ENCODE data around the gene SUPT6H.

Gene SUPT6H

DNA sequence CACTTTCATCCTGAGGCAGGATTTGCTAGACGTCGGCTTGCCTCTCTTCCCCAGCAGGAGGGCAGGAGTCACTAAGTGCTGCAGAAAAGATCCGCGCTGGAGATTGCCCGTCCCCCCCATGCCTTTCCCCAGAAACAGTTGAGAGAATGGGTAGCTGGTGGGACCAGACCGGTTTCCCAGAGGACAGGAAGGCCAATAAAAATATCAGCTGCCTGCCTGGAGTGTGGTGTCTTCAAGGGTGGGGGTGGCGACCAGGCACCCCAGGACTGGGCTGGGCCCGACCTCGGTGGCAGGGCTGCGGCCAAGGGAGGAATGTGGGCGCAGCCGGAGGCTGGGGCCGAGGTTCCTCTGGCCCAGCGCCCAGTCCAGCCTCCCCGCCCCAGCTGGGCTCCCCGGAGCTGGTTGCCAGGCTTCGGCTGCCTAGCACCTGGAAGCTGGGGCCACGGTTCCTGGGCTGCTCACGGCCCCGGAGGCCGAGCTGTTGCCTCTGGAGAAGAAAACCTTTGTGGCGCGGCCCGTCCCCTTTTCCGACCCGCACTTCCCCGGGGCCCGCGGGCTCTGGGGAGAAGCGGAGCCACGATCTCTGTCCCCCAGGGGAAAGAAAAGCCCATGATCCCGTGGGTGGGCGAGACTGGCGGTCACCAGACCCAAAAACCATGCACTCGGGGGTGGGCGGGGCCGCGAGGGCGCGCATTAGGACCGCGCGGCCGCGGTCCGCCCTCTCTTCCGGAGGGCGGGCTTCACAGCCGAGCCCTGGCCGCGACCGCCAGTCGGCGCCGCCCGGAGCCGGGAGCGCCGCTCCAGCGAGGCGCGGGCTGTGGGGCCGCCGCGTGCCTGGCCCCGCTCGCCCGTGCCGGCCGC lies 81.5 kb downstream of the SUPT6H start, which contains the start of gene TRAF4 (continued):
- TF ChIP-seq, protein P1, sequence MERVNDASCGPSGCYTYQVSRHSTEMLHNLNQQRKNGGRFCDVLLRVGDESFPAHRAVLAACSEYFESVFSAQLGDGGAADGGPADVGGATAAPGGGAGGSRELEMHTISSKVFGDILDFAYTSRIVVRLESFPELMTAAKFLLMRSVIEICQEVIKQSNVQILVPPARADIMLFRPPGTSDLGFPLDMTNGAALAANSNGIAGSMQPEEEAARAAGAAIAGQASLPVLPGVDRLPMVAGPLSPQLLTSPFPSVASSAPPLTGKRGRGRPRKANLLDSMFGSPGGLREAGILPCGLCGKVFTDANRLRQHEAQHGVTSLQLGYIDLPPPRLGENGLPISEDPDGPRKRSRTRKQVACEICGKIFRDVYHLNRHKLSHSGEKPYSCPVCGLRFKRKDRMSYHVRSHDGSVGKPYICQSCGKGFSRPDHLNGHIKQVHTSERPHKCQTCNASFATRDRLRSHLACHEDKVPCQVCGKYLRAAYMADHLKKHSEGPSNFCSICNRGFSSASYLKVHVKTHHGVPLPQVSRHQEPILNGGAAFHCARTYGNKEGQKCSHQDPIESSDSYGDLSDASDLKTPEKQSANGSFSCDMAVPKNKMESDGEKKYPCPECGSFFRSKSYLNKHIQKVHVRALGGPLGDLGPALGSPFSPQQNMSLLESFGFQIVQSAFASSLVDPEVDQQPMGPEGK (tag by site-specific recombination; IDR thresholded peaks at IDR 0.05) = peak; percentile 99
- TF ChIP-seq ZNF214 (tag by site-specific recombination; IDR thresholded peaks at IDR 0.05; ENCODE audit: borderline replicate concordance) (no peak), ZNF843 (tag by site-specific recombination; IDR thresholded peaks at IDR 0.05) (no peak; the same call in 1 of the 2 replicates), ZNF791 (tag by site-specific recombination; IDR thresholded peaks at IDR 0.05) (no peak), EGR2 (tag by site-specific recombination; IDR thresholded peaks at IDR 0.05; ENCODE audit: low read depth) (peak; percentile 58), SP2 (tag by site-specific recombination; IDR thresholded peaks at IDR 0.05) (peak; percentile 70), ZNF366 (tag by site-specific recombination; conservative IDR thresholded peaks at IDR 0.05) (peak; percentile 89), INSM2 (tag by site-specific recombination; IDR thresholded peaks at IDR 0.05) (peak; percentile 8; the same call in 1 of the 2 replicates), FEZF1 (tag by site-specific recombination; IDR thresholded peaks at IDR 0.05) (peak; percentile 82), ZIC2 (tag by site-specific recombination; IDR thresholded peaks at IDR 0.05) (peak; percentile 89), ZNF280C (tag by site-specific recombination; IDR thresholded peaks at IDR 0.05) (no peak), ZBTB20 (tag by site-specific recombination; IDR thresholded peaks at IDR 0.05) (peak; percentile 91), ZNF354C (tag by site-specific recombination; IDR thresholded peaks at IDR 0.05; ENCODE audit: borderline replicate concordance, low read depth) (no peak), WT1 (tag by site-specific recombination; IDR thresholded peaks at IDR 0.05) (peak; percentile 86), YY2 (tag by site-specific recombination; IDR thresholded peaks at IDR 0.05) (no peak), ZNF664 (tag by site-specific recombination; IDR thresholded peaks at IDR 0.05) (peak; percentile 82; the same call in 1 of the 2 replicates), OVOL3 (tag by site-specific recombination; IDR thresholded peaks at IDR 0.05) (no peak; the same call in 1 of the 2 replicates), ZNF16 (tag by site-specific recombination; IDR thresholded peaks at IDR 0.05; ENCODE audit: low read depth) (no peak), ZNF585B (tag by site-specific recombination; IDR thresholded peaks at IDR 0.05) (no peak), ZNF18 (tag by site-specific recombination; IDR thresholded peaks at IDR 0.05) (peak; percentile 29; the same call in 1 of the 2 replicates), ZNF311 (tag by site-specific recombination; IDR thresholded peaks at IDR 0.05; ENCODE audit: borderline replicate concordance) (no peak), ZNF174 (tag by site-specific recombination; IDR thresholded peaks at IDR 0.05) (no peak), OSR2 (tag by site-specific recombination; IDR thresholded peaks at IDR 0.05) (peak; percentile 47; the same call in 1 of the 2 replicates), REPIN1 (tag by site-specific recombination; IDR thresholded peaks at IDR 0.05; ENCODE audit: low read depth) (no peak)
- TF ChIP-seq, protein P2, sequence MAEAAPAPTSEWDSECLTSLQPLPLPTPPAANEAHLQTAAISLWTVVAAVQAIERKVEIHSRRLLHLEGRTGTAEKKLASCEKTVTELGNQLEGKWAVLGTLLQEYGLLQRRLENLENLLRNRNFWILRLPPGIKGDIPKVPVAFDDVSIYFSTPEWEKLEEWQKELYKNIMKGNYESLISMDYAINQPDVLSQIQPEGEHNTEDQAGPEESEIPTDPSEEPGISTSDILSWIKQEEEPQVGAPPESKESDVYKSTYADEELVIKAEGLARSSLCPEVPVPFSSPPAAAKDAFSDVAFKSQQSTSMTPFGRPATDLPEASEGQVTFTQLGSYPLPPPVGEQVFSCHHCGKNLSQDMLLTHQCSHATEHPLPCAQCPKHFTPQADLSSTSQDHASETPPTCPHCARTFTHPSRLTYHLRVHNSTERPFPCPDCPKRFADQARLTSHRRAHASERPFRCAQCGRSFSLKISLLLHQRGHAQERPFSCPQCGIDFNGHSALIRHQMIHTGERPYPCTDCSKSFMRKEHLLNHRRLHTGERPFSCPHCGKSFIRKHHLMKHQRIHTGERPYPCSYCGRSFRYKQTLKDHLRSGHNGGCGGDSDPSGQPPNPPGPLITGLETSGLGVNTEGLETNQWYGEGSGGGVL (tag by site-specific recombination; IDR thresholded peaks at IDR 0.05) = peak; percentile 66
- TF ChIP-seq, protein P3, sequence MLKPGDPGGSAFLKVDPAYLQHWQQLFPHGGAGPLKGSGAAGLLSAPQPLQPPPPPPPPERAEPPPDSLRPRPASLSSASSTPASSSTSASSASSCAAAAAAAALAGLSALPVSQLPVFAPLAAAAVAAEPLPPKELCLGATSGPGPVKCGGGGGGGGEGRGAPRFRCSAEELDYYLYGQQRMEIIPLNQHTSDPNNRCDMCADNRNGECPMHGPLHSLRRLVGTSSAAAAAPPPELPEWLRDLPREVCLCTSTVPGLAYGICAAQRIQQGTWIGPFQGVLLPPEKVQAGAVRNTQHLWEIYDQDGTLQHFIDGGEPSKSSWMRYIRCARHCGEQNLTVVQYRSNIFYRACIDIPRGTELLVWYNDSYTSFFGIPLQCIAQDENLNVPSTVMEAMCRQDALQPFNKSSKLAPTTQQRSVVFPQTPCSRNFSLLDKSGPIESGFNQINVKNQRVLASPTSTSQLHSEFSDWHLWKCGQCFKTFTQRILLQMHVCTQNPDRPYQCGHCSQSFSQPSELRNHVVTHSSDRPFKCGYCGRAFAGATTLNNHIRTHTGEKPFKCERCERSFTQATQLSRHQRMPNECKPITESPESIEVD (tag by site-specific recombination; IDR thresholded peaks at IDR 0.05) = no peak; the same call in 1 of the 2 replicates
